Thyroid gland (tissue), 4 donors: ENCODE measurements around the gene WFDC12.

ENCODE experiments used
- CTCF ChIP-seq, 6 experiments: fragments of 200-600 bp in 3 of 6; fragments of 450-650 bp in 3 of 6; sonication (generic) in 3 of 6; IDR thresholded peaks; one replicate each; pipeline ENCODE4 v1.5.1; 2016 to 2019; ENCODE audit warnings: antibody characterized with exemption in 6 of 6, mild to moderate bottlenecking in 2 of 6, inconsistent platforms in 1 of 6, moderate library complexity in 1 of 6
- POLR2A ChIP-seq, 2 donors: fragments of 450-650 bp; IDR thresholded peaks; one replicate each; pipeline ENCODE4 v1.6.1; 2017; ENCODE audit warnings: antibody characterized with exemption in 2 of 2, mild to moderate bottlenecking in 2 of 2, moderate library complexity in 1 of 2

GRCh38 chr20:45085867-45086266 is 38.4 kb downstream of the WFDC12 start:
- TF ChIP-seq POLR2A (IDR thresholded peaks at IDR 0.05) (no peak), CTCF (IDR thresholded peaks at IDR 0.05) (no peak)
